Globus pallidus (tissue), 1 donor: ENCODE data around the gene SLC30A2.

Experiments
- DNase-seq: peaks from one replicate; pipeline ENCODE4 v3.0.0-alpha.2; 2015; ENCODE audit warnings: low spot score

Gene SLC30A2

DNA sequence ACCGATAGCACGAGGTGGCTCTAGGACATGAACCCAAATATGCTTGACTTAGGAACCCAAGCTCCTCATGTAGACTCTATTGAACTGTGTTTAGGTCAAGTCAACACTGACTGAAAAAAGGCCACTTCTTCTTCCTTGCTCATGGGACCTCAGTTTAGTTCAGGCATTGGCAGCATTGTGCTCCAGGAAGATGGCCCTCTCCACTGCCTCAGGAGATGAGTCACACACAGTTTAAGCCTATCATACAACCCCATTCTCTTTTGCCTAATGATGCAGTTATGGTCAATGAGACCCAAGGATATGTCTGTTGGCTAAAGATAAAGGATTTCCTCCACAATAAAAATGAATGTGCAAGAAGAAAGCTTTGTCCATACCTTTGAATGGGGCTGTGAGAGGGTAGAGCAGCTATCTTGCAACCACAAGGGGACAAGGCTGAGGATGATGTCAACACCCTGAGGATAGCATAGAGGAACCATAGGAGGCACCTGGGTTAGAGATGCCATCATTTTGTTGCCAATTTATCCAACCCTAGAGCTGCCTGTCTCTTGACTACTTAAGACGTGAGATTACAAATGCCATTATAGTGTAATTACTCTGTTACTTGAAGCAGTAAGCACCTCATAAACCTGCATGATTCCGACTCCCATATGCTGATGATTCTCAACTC, 24.5 kb upstream of the SLC30A2 start:
- no peak for DNase-seq

DNA sequence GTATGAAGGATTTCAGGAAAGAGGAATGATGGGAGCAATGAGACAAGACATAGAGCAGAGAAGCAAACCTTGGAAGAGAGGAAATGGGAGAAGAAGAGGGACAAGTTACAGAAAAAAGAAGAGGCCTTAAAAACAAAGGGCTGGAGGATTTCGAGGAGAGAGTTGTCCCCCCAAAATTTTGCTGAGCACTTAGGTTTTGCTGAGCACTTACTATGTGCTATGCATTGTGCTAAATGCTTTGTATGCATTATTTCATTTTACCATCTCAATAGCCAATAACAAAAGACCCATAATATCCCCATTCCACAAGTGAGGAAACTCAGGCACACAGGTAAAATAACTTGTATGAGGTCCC, 24.0 kb upstream of the SLC30A2 start:
- DNase-seq: no peak

DNA sequence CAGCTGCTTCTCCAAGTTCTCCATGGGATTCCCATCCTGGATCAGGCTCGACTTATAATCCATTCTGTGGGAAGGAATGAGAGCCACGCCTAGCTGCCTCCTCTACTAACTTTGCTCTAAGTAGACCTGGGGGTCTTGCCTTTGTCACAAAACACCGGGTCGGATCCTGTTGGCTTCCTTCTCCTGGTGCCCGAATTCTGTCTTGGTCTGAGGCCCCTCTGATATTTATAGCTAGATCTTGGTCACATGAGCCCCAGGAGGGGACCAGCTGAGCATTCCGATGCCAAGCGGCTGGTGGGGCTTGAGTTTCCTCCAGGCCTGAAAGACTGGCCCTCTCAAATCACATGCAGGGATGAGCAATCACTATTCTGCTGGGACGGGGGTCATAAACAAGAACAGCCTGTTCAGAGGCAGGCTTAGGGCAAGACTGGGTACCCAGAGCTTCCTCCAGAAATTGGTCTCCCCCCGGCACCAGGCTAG, 21.6 kb upstream of the SLC30A2 start, which contains the start of gene TRIM63:
TRIM63 (minus strand) TSS at position 199 of the 480 bp plus-strand sequence; CDS start at position 63, 136 bp downstream.
- no peak for DNase-seq

DNA sequence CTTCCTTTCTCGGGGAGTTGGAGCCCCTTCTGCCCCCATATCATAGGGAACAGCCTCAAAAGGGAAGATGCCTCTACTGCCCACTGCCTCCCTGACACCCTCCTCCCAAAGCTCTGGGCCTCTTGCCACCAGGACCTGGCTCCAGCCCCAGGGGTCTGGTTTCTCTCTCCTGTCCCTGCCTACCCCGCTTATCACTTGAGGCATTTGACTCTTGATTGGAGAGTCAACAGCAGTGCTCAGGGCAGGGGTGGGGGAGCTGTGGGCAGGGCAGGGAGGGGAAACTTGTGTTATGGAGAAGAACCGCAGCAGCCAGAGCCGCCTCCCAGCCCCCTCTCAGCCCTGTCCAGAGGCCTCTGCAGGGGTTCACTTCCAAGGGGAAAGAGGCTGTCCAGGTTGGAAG, 20.9 kb upstream of the SLC30A2 start:
- no peak for DNase-seq

DNA sequence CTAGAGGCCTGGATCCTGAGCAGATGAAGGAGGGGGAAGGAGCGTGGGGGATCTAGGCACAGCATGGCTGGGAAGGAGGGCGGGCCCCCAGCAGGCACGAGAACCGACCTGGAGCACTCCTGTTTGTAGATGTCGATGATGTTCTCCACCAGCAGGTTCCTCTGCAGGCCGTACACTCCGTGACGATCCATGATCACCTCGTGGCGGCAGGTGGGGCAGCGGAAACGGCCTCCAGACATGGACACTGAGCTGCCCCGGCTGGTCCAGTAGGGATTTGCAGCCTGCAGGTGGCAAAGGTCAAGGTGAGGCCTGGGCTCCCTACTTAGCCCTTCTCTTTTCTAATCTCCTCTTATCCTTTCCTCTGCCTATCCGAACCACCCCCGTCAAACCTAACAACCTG, 20.2 kb upstream of the SLC30A2 start:
- no peak for DNase-seq

DNA sequence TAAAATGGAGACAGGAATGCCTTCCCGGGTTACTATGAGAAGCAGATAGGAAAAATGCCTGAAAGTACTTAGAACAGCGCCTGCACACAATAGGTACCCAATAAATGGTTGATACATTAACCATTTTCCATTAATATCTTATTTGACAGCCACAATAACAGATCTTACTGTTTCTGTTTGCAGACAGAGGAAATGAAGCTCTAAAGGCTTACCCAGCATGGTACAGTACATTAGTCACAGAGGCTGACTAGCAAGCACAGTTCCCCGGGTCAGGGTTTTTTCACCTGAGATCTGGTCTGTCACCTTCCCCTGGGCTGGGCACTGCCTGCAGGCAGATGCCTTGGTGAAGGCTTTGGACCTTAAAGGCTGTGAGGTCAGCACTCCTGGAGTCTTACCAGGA, 18.6 kb upstream of the SLC30A2 start:
- no peak for DNase-seq

DNA sequence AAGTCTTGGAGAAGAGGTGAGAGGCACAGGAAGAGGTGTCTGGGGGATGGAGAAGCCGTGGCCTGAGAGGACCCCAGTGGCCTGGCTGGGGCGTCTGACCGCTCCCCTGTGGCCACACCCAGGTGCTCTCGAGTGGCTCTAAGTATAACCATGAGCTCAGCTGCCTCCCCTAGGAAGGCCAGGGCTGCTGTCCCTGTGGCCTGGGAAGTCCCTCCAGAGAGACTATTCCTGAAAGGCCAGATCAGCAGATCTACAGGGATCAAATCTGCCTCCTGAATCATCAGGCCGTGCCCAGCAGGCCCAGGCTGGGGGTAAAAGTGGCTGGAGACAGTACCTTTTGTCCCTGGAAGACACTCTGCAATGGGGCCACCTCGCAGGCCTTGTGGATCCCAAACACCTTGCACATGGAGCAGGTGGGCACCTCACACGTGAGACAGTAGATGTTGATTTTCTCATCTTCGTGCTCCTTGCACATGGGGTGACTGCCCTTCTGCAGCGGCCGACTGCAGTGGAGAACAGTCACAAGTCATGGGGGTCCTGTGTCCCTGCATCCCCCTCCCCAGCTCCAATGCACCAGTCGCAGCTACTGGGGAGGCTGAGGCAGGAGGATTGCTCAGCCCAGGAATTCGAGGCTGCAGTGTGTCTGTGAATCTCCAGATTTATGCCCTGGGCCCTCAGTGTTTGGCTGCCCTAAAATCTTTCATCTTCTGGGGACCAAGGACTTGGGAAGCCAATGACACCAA, 15.1 kb upstream of the SLC30A2 start:
- no peak for DNase-seq

DNA sequence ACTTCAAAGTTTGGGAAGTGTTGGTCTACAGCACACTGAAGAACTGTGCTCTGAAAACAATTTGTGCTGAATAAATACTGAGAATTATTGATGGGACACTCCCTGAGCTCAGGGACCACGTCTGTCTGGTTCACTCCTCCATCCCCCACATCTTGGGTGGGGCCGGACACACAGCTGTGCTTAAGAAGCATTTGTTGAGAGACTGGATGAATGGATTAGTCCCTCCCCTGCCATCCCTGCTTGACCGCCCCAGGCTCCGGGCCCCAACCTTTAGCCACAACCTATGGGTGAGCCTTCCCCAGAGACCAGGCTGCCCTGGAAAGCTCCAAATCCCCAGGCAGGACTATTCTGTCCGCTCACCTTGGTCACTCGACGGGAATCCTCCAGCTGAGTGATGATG, 14.0 kb upstream of the SLC30A2 start:
- no peak for DNase-seq

DNA sequence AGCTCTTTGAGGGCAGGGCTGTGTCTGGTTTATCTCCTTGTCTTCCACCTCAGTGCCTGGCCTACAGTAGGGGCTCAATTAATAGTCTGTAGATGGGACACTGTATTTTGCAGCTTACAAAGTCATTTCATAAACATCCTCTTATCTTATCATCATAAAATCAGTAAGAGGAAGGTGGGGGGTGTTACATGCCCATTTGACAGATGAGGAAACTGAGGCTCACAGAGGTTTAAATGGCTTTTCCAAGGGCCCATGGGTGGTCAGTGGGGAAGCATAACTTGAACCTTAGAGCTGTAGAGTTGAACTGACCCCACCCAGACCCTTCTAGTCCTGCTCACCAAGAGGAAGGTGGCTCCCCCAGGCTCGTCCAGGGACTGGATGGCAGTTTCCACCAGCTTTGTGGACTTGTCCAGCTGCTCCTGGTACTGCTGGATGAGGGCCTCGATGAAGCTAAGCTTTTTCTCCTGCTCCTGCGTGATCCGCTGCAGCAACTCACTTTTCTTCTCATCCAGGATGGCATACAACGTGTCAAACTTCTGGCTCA, 12.2 kb upstream of the SLC30A2 start:
- no peak for DNase-seq

DNA sequence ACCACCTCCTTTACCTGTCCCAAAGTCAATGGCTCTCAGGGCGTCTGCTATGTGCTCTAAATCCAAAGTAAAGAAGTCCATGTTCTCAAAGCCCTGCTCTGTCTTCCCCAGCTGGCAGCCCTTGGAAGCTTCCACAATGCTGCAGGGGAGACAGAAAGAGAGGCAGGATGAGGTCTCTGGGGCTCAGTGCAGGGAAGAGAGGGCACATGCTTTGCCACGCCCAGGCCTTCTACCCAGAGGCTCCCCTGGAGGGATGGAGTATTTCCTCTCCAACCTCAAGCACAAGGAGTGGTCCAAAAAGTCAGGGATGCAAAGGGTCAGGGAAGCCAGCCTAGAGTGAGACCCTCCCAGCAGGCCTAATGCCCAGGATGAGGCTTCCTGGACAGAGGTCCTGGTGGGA, 11.3 kb upstream of the SLC30A2 start:
- no peak for DNase-seq

DNA sequence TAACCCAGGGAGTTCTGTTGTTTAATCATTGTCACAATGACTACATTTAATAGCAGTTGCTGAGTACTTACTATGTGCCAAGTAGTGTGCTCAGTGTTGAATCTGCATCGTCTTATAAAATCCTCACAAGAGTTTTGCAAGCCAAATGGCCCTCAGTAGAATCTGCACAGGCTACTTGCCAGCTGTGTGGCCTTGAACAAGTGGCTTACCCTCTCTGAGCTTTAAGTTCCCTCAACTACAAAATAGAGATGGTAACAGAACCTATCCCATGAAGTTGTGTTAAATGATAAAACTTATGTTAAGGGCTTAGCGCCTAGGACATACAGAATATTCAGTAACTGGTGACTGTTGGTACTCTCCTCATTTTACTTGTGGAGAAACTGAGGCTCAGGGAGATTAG, 9.1 kb upstream of the SLC30A2 start:
- DNase-seq: no peak

DNA sequence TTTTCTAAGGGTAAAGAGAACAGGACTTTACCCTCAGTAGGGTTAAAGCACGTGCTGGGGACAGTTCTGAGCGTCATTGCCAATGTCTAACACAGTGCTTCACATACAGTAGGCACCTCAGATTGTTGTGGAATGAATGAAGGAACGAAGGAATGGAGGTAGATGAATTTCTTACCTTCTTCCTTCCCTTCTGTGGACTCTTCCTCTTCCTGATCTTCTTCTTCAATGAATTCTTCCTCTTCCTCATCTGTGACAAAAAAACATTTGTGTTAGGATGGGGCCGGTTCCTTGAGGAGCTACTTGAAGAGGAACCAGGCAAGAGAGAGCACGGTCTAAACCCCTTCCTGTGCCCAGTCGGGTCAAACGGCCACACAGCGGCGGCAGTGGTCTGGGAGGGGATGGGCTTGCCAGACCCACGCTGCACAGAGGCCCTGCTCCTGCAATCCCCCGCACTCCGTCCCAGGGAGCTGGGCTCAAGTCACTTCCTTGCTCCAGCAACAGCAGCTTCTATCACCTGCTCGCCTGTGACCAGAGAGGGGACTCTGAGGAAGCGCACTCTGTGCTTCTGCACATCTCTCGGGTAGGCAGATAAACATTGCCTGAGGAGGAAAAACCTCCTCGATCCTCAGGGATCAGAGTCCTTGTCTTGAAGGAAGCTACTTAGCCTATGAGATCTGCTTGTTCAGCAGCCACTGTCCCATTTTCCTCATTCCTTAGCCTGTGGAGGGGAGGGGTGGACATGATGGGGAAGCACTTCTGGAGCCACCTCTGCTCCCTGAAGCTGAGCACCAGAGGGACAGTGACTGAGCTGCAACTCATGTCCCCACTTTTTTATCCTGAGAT, 8.0 kb upstream of the SLC30A2 start:
- DNase-seq: no peak

DNA sequence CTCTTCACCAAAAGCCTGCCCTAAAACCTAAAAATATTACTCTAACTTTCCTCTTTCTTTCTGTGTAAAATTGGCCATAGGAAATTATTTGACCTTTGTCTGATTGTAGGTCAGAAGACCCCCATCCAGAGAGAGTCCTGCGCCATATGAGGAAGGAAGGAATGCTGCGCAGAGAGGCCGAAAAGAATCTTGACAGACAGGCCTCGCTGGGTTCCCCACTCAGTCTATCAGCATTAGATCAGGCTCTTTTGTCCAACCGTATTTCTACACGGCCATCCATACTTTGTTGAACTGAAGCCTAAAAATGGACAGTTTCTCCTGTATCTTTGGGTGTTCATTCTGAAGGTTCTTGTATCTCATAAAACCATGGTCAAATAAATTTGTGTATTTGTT, 4.3 kb upstream of the SLC30A2 start:
- no peak for DNase-seq

DNA sequence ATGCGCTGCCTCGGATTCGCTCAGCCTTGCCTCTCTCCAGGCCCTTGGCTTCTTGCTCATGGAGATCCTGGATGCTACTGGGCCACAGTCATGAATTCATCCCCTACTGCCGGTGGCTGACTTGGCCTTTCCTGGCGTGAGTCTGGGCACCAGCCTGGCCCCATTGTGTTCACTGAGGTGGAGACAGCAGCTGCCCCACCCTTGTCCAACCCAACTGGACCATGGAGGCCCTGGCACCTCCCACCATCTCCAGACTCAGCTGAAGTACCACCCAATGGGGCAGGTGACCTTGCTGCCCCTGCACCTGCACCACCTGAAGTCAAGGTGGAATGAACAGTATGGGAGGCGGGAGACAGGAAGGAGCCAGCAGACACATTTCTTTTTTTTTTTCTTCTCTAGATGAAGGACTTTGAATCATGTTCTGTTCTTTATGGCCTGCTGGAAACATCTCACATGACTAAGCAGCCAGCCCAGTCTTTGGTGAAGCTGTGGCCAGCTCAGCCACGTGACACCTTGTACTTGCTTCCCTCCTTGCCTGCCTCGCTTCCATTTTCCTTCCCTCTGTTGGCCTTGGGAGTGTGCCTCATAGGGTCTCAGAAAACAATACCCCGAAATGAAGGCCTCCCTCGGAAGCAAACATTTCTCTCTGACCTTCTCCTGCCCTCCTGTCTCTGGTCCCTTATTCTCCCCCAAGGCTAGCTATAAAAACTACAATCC, 3.8 kb upstream of the SLC30A2 start:
- no peak for DNase-seq

DNA sequence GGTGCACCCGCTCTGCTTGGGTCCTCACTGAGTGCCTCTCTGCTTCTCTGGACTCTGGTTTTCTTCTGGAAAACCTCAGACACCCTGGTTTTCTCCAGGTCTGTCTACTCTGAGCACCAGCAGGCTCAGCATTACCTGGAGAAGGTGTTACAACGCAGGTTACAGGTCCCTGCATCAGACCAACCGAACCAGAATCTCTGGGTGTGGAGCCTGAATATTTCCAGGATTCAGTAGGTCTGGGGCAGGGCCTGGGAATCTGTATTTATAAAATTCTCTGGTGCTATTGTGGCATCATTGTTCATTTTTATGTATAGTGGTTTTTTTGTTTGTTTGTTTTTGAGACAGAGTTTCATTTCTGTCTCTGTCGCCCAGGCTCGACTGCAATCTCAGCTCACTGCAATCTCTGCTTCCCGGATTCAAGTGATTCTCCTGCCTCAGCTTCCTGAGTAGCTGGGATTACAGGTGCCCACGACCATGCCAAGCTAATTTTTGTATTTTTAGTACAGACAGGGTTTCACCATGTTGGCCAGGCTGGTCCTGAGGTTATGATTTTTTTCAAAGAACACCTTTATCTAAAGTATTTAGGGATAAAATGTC, 1.5 kb upstream of the SLC30A2 start:
- DNase-seq: no peak

DNA sequence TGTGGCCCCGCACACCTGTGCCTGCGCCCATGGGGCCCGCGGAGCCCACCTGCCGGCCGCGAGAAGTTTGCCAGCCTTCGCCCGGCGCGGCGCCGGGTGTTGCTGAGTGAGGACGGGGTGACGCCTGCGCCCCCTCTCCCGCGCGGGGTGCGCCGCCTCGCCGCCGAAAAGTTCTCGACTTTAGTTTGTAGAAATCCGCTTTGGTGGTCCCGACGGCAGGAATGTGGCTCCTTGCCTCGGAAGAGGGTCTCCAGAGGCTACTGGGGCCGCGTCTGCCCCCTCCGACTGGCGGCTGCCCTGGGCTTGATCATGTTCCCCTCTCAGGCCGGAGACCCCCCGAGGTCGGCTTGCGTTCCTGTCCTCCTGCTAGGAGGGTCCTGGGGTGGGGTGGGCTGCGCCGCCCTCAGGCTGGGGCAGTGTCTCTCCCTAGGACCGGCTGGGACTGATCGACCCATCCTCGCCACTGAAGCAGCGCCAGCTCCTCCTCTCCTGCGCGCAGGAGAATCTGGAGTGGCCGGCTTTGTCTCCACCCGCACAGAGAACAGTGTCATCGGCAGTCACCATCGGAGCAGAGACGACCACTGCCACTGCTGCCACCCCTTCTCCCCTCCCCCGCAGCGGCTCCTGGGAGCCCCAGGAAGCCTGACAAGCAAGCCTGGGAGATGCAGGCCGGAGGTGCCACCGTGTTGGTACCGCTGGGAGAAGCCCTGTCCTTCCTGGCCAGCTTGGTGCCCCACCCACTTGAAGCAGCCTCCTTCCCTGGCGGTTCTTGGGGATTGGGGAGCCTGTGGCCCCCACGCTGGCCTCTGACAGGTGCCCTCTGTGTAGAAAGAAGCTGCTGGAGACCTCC, 553 bp upstream of the SLC30A2 start:
- no peak for DNase-seq

DNA sequence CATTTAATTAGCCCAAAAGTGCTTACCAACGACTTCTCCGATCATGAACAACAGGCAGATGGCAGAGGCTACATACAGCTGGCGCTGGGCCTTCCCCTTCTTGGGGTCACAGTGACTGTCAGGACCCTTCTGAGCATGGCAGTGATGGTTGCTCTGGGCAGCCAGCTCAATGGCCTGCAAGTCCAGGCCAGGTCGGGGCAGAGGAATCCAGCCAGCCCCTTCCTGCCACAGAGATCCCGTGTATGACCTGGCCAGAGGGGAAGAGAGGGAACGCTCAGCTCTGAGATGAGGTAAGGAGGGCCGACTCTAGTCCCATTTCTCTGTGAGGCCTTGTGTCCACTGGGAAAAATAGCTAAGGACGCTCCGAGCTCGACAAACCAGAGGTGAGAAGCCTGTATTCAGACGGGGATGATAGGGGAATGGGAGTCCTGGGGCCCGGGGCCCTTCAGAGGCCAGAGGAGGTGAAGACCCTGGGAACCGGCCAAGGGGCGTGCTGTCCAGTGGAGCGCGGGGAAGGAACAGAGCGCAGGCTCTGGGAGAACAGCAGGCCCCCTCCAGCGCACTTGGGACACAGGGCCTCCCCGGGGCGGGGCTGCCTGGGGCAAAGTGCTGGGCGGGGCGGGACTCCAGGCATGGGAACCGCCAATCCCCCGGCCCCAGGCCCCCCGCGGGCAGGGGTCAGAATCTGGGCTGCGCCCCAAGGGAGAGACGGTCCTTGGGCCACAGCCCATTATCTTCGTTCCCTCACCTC, 772 bp downstream of the SLC30A2 start:
- no peak for DNase-seq

DNA sequence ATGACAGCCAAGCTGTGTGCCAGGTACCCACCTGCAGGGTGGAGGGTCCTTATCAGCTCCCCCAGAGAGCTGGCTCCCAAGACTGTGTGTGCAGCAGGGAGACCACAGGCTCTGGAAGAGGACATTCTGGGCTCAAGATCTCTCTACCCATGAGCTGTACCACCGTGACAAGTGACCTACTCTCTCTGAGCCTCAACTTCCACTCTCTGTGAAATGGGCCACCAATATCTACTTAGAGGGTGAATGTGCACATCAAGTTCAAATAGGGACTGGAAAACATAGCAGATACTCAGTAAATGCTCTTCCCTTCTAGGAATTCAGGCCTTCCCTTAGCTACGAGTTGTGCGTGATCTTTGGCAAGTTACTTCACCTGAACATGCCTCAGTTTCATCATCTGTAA, 1.5 kb downstream of the SLC30A2 start:
- DNase-seq: no peak

DNA sequence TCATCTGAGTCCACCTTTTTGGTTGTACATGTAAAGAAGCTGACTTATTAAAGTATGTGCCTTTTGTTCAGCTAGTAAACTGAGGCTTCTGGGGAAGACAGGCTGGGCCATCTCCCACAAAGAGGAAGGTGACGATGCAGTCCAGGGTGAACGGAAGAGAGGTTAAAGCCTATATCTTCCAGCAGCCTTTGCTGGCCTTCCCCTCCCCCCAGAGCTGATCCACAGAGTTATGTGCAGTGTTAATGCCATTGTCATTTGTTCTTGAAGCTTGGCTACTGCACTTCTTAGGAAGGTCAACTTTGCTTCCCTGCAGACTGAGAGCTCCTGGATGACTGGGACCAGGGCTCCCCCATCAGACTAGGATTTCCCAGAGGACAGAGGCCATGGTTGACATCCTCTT, 2.2 kb downstream of the SLC30A2 start:
- no peak for DNase-seq

DNA sequence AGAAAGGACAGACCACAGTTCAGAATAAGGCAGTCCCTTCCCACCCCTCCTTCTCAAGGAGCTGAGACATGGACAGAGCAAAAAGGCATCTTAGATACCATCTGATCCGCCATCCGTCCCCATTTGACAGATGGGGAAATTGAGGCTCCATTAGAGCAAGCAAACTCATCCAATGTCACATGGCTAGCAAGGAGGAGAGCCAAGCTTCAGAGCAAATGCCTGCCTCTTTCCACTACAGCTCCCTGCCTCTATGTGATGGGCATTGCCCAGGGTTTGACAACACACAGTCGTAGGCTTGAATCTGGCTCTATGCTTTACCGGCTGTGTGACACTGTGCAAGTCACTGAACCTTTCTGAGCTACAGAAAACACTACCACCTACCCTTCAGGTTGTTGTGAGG, 3.9 kb downstream of the SLC30A2 start:
- no peak for DNase-seq
